Bone marrow (tissue), 2 donors: ENCODE data around the gene RIMOC1.
"Not testable (repeated sequence)": the region's sequence is repeated elsewhere in the genome, so short reads cannot be mapped to it uniquely, and the experiment has no call there.

ENCODE experiments used
- DNase-seq, 2 donors: peaks; one replicate each; lab custom pipeline; 2025; lab: John Stamatoyannopoulos, UW

RIMOC1 gene

GRCh38 chr5:41891066-41891707 lies 13.0 kb upstream of the RIMOC1 start:
- no peak for DNase-seq

DNA sequence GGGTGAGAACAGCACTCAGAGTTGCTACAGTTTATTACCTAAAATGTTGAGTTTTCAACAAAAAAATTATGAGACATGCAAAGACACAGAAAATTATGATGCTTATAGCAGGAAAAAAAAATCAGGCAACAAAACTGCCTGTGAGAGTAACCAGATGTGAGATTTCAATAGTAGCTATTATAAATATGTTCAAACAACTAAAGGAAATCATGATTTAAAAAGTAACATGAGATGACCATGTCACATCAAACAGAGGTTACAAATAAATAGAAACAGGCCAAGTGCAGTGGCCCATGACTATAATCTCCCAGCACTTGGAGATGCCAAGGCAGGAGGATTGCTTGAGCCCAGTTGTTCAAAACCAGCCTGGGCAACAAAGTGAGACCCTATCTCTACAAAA lies 12.1 kb upstream of the RIMOC1 start:
- no peak for DNase-seq

DNA sequence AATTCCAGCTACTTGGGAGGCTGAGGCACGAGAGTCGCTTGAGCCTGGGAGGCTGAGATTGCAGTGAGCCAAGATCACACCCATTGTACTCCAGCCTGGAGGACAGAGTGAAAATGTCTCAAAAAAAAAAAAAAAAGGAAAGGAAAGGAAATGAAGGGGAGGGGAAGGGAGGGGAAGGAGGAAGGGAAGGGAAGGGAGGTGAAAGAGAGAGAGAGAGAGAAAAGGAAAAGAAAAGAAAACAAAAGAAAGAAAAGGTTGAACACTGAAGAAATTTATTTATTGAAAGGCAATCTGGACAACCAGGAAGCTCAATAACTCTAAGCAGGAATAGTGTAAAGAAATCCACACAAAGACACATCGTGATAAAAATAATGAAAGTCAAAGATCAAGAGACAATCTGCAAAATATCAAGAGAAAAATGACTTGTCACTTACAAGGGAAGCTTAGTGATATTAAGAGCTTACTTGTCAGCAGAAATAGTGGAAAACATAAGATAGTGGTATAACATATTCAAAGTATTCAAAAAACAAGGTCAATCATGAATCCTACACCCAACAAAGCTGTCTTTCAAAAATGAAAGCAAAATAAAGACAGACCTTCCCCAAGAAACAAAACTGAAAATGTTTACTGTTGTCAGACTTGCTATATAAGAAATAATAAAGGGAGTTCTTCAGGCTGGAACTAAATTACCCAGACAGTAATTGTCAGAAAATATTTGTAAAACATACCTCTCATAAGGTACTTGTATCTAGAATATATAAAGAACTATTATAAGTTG lies 10.9 kb upstream of the RIMOC1 start:
- DNase-seq, result no peak

DNA sequence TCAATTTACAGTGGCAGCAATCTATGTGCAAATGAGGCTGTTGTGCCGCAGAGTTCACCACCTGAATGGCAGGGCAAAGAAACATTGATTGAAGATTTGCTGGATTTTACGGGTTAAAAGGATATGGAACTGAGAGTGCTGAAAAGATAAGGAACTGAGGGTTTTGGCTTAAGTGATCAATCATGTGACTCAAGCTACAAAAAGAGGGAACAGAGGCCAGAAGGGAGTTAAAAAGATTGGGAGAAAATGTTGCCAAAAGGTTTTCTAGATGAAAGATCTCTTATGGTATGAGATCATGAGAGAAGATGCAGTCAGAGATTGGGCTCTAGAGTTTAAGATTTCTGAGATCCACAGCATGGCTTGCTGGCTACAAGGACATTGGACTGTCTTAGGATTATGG lies 7.9 kb upstream of the RIMOC1 start:
- DNase-seq, result no peak

DNA sequence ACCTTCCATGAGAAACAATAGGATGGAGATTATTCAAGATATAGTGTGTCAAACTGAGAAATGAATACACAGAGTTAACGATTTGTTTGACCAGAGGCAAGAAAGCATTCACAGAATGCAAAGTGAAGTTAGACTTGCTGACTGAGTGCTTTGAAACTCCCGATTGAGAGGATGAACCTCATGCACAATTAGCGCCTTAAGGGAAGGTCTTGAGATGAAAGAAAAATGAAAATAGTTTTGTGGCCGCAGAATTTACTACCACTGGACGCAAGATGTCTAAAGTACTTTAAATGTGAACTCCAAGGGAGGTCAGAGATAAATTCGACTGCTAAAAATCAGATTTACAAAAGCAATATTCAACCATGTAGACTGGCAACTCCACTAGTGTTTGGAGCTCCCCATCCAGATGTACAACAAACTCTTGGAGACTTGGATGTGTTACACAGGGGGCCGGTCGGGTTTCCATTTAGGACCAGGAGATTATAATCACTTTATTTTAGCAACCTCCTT lies 707 bp upstream of the RIMOC1 start:
- no peak for DNase-seq

- no peak for DNase-seq
Observed at GRCh38 chr5:41906151-41906550, 2.0 kb downstream of the RIMOC1 start.

DNA sequence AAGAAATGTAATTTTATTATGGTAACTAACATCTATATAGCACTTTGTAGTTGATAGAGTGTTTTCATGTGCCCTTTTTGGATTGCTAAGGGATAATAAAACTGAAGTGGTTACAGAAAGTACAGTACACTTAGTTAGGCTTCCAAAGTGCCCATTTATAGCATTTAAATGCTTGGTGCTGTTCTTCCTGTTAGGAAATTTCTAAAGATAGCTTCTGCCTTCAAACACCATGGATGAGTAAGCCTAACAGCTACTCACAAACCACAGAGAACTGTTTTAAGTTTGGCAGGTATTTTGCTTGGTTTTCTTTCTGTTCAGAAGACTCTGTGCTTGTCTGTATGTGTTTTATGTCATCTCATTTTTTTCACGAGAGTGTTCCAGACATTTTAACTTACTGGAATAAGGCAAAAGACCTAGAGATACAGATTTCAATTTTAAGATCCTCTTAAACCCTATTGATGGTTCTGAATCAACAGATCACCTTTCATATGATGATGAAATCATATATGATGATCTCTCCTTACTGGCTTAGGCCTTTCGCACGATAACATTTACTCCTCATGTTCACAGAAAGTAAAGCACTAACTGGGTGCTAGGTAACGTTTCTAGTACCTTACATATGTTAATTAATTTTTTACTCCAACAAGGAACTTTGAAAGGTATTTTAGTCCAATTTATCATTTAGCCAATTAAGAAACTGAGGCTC lies 4.4 kb downstream of the RIMOC1 start:
- no peak for DNase-seq

DNA sequence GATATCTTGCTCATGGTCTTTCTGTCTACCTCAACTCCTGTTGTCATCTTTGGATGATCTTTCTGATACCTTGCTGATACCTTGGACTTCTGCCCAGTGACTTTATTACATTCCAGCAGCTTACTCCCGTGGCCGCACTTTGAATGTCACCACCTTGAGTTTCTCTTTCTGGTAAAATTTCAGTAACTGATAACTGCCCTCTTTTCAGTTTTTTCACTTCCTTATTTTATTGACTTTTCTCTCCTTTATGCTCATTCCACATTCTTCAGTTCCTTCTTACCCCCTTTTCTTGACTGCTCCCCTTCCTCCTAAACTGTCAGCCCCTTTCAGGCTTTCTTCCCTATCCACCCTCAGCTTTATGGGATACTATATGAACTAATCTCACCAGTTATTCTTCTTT lies 14.0 kb downstream of the RIMOC1 start:
- DNase-seq, result no peak

GRCh38 chr5:41921166-41921565 lies 17.0 kb downstream of the RIMOC1 start:
- no peak for DNase-seq

GRCh38 chr5:41921874-41922273 lies 17.7 kb downstream of the RIMOC1 start:
- DNase-seq, result no peak

DNA sequence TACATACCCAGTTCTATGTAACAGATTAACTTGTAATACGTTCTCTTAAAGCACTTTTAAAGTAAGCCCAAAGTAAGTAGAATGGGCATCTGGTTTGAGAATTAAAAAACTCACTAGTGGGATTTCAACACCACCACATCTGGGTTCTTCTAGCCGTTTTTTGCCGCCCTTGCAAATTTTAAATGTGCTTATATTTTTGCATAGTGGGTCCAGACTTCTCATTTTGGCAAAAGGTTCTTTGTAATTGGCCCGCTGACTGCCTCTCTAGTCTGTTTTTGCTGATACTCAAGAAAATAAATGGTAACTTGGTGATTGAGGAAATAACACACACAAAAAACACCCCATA lies 20.4 kb downstream of the RIMOC1 start:
- DNase-seq, result no peak

- peak; percentile 60 to 79 for DNase-seq
Observed at GRCh38 chr5:41924872-41925554, 20.9 kb downstream of the RIMOC1 start, which contains the start of gene FBXO4. Gene FBXO4, plus strand, starts transcription at chr5:41925281. Its CDS starts 29 bp downstream, at chr5:41925310.

GRCh38 chr5:41925555-41925951 lies 21.4 kb downstream of the RIMOC1 start:
- DNase-seq, result peak in 1 of 2 donors; percentile 3

DNA sequence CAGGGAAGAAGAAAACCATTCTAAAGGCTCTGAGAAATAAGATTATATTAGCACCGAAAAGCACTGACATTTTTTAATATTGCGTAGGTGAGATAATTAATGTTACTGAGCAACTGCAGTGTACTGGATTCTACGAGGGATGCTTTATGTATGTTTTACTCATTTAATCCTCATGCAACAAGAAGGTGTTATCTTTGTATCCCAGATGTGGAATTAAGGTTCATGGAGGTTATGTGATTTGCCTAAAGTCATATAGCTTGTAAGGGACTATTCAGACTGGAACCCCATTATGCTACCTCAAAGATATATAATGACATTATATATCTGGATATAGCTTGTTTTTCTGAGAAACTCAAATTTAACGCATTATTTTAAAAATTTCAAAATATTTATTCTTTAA lies 23.5 kb downstream of the RIMOC1 start:
- no peak for DNase-seq

- DNase-seq, result no peak
Observed at GRCh38 chr5:41929035-41929434, 24.9 kb downstream of the RIMOC1 start.

GRCh38 chr5:41932770-41933169 lies 28.6 kb downstream of the RIMOC1 start:
- no peak for DNase-seq

DNA sequence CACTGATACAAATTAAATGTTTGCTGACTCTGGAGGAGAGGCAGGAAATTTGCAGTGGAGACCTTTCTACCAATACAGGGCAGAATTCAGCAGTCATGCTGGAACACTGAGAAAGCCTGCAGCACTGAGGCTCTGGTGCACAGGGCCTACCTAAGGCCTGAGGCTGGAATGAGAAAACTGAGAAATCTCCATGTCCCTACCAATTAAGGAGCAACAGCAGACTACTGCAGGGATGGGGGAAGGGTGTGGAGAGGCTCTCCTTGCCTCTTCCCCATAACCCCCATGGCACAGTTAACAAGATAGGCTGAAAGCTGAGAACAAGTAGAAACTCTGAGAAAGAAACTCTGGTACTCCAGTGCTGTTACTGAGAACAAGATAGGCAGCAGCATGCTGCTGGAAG lies 31.4 kb downstream of the RIMOC1 start:
- DNase-seq, result no peak

DNA sequence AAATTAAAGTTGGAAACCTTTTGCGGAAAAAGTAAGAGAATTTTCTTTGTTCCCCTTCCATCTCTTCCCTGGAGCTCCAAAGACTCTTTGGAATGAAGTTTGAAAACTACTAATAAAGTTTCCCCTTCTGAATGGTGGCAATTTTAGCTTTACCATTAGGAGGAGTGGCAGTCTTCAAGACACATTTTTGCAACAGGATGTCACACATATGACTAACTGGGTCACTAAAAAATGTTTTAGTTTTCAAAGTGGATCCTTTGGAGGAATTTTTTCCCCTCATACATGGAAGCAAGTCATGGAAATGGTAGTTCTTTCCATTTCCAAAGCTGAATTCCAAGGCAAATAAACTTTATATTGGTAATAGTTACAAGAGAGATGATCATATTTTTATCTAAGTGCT lies 36.5 kb downstream of the RIMOC1 start:
- DNase-seq, result no peak

GRCh38 chr5:41945332-41945955 lies 41.3 kb downstream of the RIMOC1 start:
- DNase-seq, result not testable (repeated sequence)

DNA sequence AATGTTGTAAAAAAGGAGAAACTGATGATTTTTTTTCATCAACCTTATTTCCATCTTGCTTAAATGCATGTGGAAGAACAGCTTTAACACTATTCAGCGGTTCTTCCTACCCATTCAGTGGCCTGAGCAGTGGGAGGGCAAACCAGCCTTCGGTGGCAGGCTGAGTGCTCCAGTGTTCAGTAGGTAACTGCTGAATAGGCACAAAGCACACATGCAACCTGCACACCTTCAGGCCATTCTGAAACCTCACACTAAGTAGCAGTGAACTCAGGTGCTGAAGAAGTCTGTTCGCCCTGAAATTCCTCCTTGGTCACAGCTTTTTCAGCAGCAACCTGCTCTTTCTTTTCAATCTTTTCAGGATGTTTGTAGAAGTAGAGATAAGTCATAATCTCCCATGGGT lies 47.1 kb downstream of the RIMOC1 start:
- no peak for DNase-seq
